Right renal pelvis (tissue), 4 donors: ENCODE results near the gene TCF7L1. TPM values are rescaled to one million over a fixed set of nuclear protein-coding genes. Genes with fewer than 3 reads are reported as not detected.
"Not testable (repeated sequence)": the region's sequence is repeated elsewhere in the genome, so short reads cannot be mapped to it uniquely, and the experiment has no call there.

Experiments used
- DNase-seq, 4 donors: peaks; one replicate each; pipeline ENCODE4 v3.0.0-alpha.2; 2013; ENCODE audit warnings: low read depth in 4 of 4, low spot score in 3 of 4, missing footprints in 1 of 4
- polyA plus RNA-seq, 4 donors: library from polyadenylated mRNA; unstranded; fragments of 120-200 nt; gene quantifications; one replicate each; pipeline ENCODE4 v1.2.1, GENCODE V29; 2013; ENCODE audit not compliant: insufficient read length in 4 of 4

Gene TCF7L1
- polyA plus RNA-seq, 4 donors, result 49.5 to 59.1 (median 54.7) TPM

DNA sequence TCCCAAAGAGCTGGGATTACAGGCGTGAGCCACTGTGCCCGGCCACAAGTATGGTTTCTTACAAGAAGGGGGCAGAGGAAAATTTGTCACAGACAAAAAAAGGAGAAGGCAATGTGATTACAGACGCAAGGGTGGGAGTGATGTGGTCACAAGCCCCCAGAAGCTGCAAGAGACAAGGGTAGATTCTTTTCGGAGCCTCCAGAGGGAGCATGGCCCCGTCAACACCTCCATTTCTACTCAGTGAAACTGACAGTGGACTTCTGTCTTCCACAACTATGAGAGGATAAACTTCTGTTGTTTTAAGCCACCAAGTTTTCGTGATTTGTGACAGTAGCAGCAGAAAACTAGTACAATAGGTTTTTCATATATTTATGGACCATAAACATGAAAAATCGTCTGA is 2.1 kb upstream of the TCF7L1 start:
- no peak for DNase-seq

GRCh38 chr2:85132397-85132796 is 795 bp upstream of the TCF7L1 start:
- DNase-seq, result no peak

- DNase-seq, result peak in 1 of 4 donors; percentile 48
Measured at GRCh38 chr2:85133751-85134254, 611 bp downstream of the TCF7L1 start.

DNA sequence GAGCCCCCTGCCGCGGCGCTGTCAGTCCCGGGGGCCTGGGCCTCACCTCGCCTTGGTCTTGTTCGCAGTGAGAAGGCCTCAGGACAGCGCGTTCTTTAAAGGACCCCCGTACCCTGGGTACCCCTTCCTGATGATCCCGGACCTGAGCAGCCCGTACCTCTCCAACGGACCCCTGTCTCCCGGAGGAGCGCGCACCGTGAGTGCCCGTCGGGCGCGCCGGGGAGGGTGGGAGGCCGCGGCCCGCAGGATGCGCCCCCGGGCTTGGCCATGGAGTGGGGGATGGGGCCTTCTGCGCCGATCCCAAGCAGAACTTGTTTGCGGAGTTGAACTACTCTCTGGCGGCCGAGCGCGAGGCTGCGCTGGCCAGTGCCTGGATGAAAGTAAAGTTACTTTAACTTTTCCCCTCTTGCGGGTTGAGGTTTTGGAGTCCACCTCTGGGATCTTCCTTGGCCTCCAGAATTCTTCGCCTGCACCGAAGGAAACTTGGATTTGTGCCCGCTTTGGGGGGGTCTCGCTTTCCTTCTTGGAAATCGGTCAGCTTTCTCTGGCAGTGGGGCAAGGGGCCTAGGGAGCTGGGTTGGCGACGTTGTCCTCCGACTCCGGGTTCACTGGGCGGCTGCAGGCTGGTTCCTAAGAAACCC is 1.2 kb downstream of the TCF7L1 start:
- peak in 1 of 4 donors; percentile 64 for DNase-seq

GRCh38 chr2:85134896-85135659 is 1.9 kb downstream of the TCF7L1 start:
- no peak for DNase-seq

- no peak for DNase-seq
Measured at GRCh38 chr2:85135660-85135914, 2.4 kb downstream of the TCF7L1 start.

DNA sequence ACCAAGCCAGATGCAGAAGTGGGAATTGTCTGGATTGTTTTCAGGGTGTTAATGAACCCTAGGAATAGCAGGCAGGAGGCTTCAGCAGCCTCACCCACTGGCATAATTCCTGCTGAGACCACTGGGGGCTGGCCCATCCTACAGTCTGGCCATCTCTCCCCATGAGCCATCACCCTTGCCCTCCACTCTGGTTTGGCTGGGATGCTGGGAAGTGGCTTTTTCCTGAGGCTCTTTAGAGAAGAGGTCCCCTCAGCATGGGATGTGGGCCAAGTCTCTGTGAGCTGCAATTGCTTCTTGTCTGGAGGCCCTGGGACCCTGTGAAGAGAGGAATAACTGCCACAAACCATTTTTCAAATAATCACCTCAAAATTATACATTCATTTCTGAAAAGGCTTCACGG is 4.0 kb downstream of the TCF7L1 start:
- no peak for DNase-seq

DNA sequence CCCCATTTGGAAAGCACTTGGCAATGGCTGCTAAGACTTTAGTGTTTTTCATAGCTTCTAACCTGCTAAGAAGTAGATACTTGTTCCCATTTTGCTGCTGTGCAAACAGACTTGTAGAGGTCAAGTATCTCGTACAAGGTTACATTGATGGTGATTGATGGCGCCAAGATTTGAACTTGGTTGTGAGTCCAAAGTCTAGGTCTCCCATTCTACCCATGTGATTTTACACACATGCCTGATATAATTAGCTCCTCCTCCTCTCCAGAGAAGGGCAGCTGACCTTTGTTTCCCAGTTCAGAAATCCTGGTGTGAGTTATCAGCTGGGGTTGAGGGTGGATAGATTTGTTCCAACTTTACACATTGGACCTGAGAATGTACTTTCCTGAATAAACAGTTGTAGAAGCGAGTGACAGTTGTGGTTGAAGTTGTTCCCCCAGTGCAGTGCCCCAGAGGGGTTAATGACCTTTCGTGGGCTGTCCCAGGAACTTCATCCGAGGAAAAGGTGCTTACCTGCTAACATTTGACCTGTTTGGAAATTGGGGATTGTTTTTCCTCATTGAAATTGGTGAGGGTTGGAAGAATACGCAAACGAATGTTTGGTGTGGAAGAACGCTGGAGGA is 10.4 kb downstream of the TCF7L1 start:
- DNase-seq, result no peak

- no peak for DNase-seq
Measured at GRCh38 chr2:85145116-85145820, 12.1 kb downstream of the TCF7L1 start.

DNA sequence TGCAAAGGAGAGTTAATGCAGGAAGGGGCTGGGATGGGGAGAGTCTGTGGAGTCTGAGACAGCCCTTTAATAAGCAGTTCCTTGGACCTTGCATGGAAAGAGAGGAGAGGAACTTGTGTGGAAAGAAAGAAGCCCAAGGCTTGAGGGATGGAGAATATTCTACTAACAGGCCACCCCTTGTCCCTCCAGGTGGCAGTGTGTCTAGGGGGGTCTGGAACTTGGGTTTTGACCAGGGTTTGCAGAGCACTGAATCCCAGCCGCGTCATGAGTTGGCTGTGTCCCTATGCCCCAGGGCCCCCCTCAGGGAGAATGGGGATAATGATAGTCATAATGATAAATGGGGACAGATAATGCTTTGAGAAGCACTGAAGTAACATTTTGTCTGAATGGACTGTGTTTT is 15.0 kb downstream of the TCF7L1 start:
- DNase-seq, result no peak

DNA sequence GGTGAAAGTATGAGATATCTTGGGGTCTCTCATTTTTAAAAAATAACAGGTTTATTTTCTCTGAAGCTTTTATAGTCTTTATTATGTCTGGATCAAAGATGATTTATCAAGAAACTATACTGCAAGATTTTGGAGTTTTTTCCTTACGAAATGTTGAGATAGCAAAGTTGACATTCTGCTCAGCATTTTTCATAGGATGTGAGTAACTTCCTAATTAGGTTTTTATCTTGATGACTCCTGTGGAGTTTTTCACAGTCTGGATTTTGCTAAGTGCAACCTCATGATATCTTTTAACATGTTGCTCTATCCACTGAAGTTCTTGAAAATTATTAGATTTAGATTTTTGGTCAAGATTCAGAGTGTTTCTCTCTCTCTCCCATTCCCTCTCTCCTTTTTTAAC is 17.8 kb downstream of the TCF7L1 start:
- DNase-seq, result no peak

GRCh38 chr2:85152895-85153294 is 19.7 kb downstream of the TCF7L1 start:
- DNase-seq, result no peak

GRCh38 chr2:85154048-85154753 is 21.0 kb downstream of the TCF7L1 start:
- DNase-seq, result no peak

DNA sequence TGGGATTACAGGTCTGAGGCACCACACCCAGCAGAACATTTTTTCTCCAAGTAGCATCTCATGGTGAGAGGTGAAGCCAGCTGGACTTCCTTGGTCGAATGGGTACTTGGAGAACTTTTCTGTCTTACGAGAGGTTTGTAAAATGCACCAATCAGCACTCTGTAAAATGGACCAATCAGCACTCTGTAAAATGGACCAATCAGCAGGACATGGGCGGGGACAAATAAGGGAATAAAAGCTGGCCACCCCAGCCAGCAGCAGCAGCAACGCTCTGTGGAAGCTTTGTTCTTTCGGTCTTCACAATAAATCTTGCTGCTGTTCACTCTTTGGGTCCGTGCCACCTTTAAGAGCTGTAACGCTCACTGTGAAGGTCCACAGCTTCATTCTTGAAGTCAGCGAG is 21.9 kb downstream of the TCF7L1 start:
- DNase-seq, result not testable (repeated sequence)

GRCh38 chr2:85156153-85156552 is 23.0 kb downstream of the TCF7L1 start:
- no peak for DNase-seq

- DNase-seq, result no peak
Measured at GRCh38 chr2:85156619-85157018, 23.4 kb downstream of the TCF7L1 start.

GRCh38 chr2:85157345-85157744 is 24.2 kb downstream of the TCF7L1 start:
- no peak for DNase-seq

- no peak for DNase-seq
Measured at GRCh38 chr2:85158559-85159273, 25.5 kb downstream of the TCF7L1 start.

GRCh38 chr2:85159589-85159988 is 26.4 kb downstream of the TCF7L1 start:
- DNase-seq, result no peak
